A549 (cell line): ENCODE results near the gene AQR.

Experiments used
- CTCF ChIP-seq: fragments of >200 bp; sonication (Bioruptor Twin); formaldehyde crosslinking; IDR thresholded peaks from 3 replicates; pipeline ENCODE4 v1.5.1; 2016
- EP300 ChIP-seq, 2 experiments: fragments of >200 bp; sonication (Bioruptor Twin); formaldehyde crosslinking; IDR thresholded peaks; 2 replicates in 1 of 2; 3 replicates in 1 of 2; pipeline ENCODE4 v1.6.1; 2016 to 2017
- FOSL2 ChIP-seq, 2 experiments: fragments of 450-650 bp in 1 of 2; fragments of >200 bp in 1 of 2; sonication (Bioruptor Twin) in 1 of 2; formaldehyde crosslinking; IDR thresholded peaks; 2 replicates each; pipeline versions ENCODE4 v1.5.0 to v1.6.1; 2016 to 2020; ENCODE audit warnings: mild to moderate bottlenecking in 1 of 2, moderate library complexity in 1 of 2

GRCh38 chr15:34869110-34869509, 100.4 kb downstream of the AQR start:
- no peak for TF ChIP-seq FOSL2 (IDR thresholded peaks at IDR 0.05)
- TF ChIP-seq FOSL2 (CRISPR knock-in tag; IDR thresholded peaks at IDR 0.05), result no peak
- TF ChIP-seq CTCF, result no peak
- TF ChIP-seq EP300 (IDR thresholded peaks at IDR 0.05), result no peak
